ENCODE data around the gene RAB14.
"Not testable (repeated sequence)": the region's sequence is repeated elsewhere in the genome, so short reads cannot be mapped to it uniquely, and the experiment has no call there.

RAB14 gene

GRCh38 chr9:121141706-121142105, 60.0 kb downstream of the RAB14 start:
- Histone ChIP-seq H3K9me3 (ENCODE audit: control insufficient read depth, low read depth, low read length) (no peaks in the 10 kb centered on the region), H3K27ac (ENCODE audit: low read length) (no peak overlapping the region), H3K4me3 (ENCODE audit: low read length) (no peak overlapping the region), H3K27me3 (ENCODE audit: control insufficient read depth, insufficient read depth, low read length) (no peaks in the 10 kb centered on the region), H3K36me3 (ENCODE audit: control insufficient read depth, low read depth, low read length) (peaks cover 29% of the 10 kb centered on the region), H3K4me1 (ENCODE audit: control insufficient read depth, low read depth, low read length) (peaks cover 6% of the 10 kb centered on the region), H3K9ac (ENCODE audit: low read length) (no peak overlapping the region)

GRCh38 chr9:121141306-121141705, 60.4 kb downstream of the RAB14 start:
- no peak overlapping the region for H3K9ac ChIP-seq (ENCODE audit: low read length)
- no peaks in the 10 kb centered on the region for H3K9me3 ChIP-seq (ENCODE audit: control insufficient read depth, low read depth, low read length)
- no peak overlapping the region for H3K4me3 ChIP-seq (ENCODE audit: low read length)
- peaks cover 26% of the 10 kb centered on the region for H3K36me3 ChIP-seq (ENCODE audit: control insufficient read depth, low read depth, low read length)
- no peaks in the 10 kb centered on the region for H3K27me3 ChIP-seq (ENCODE audit: control insufficient read depth, insufficient read depth, low read length)
- H3K4me1 ChIP-seq (ENCODE audit: control insufficient read depth, low read depth, low read length) = peaks cover 6% of the 10 kb centered on the region
- H3K27ac ChIP-seq (ENCODE audit: low read length) = no peak overlapping the region

GRCh38 chr9:121140162-121140561, 61.5 kb downstream of the RAB14 start:
- Histone ChIP-seq H3K9me3 (ENCODE audit: control insufficient read depth, low read depth, low read length) (no peaks in the 10 kb centered on the region), H3K36me3 (ENCODE audit: control insufficient read depth, low read depth, low read length) (peaks cover 26% of the 10 kb centered on the region), H3K27me3 (ENCODE audit: control insufficient read depth, insufficient read depth, low read length) (no peaks in the 10 kb centered on the region), H3K27ac (ENCODE audit: low read length) (no peak overlapping the region), H3K4me1 (ENCODE audit: control insufficient read depth, low read depth, low read length) (peaks cover 15% of the 10 kb centered on the region), H3K4me3 (ENCODE audit: low read length) (no peak overlapping the region), H3K9ac (ENCODE audit: low read length) (no peak overlapping the region)

- no peaks in the 10 kb centered on the region for H3K27me3 ChIP-seq (ENCODE audit: control insufficient read depth, insufficient read depth, low read length)
- no peak overlapping the region for H3K27ac ChIP-seq (ENCODE audit: low read length)
- no peaks in the 10 kb centered on the region for H3K9me3 ChIP-seq (ENCODE audit: control insufficient read depth, low read depth, low read length)
- H3K4me1 ChIP-seq (ENCODE audit: control insufficient read depth, low read depth, low read length) = peaks cover 16% of the 10 kb centered on the region
- no peak overlapping the region for H3K9ac ChIP-seq (ENCODE audit: low read length)
- no peak overlapping the region for H3K4me3 ChIP-seq (ENCODE audit: low read length)
- H3K36me3 ChIP-seq (ENCODE audit: control insufficient read depth, low read depth, low read length) = peaks cover 23% of the 10 kb centered on the region
Measured at GRCh38 chr9:121138973-121139372, 62.7 kb downstream of the RAB14 start.

- Histone ChIP-seq H3K36me3 (ENCODE audit: control insufficient read depth, low read depth, low read length) (peaks cover 22% of the 10 kb centered on the region), H3K27ac (ENCODE audit: low read length) (no peak overlapping the region), H3K9me3 (ENCODE audit: control insufficient read depth, low read depth, low read length) (no peaks in the 10 kb centered on the region)
Measured at GRCh38 chr9:121138561-121138960, 63.1 kb downstream of the RAB14 start.

GRCh38 chr9:121135642-121136041, 66.0 kb downstream of the RAB14 start:
- no peak overlapping the region for H3K9ac ChIP-seq (ENCODE audit: low read length)
- no peaks in the 10 kb centered on the region for H3K9me3 ChIP-seq (ENCODE audit: control insufficient read depth, low read depth, low read length)
- no peaks in the 10 kb centered on the region for H3K27me3 ChIP-seq (ENCODE audit: control insufficient read depth, insufficient read depth, low read length)
- no peak overlapping the region for H3K4me3 ChIP-seq (ENCODE audit: low read length)
- no peak overlapping the region for H3K27ac ChIP-seq (ENCODE audit: low read length)
- peaks cover 10% of the 10 kb centered on the region for H3K4me1 ChIP-seq (ENCODE audit: control insufficient read depth, low read depth, low read length)
- H3K36me3 ChIP-seq (ENCODE audit: control insufficient read depth, low read depth, low read length) = peaks cover 6% of the 10 kb centered on the region

More at GRCh38 chr9:121138561-121138960, 63.1 kb downstream of the RAB14 start:
- H3K4me1 ChIP-seq (ENCODE audit: control insufficient read depth, low read depth, low read length) = peaks cover 16% of the 10 kb centered on the region
- H3K27me3 ChIP-seq (ENCODE audit: control insufficient read depth, insufficient read depth, low read length) = no peaks in the 10 kb centered on the region
- no peak overlapping the region for H3K4me3 ChIP-seq (ENCODE audit: low read length)
- H3K9ac ChIP-seq (ENCODE audit: low read length) = no peak overlapping the region

GRCh38 chr9:121133104-121133816, 68.4 kb downstream of the RAB14 start:
- Histone ChIP-seq H3K9ac (ENCODE audit: low read length) (no peak overlapping the region), H3K4me1 (ENCODE audit: control insufficient read depth, low read depth, low read length) (peaks cover 10% of the 10 kb centered on the region), H3K4me3 (ENCODE audit: low read length) (no peak overlapping the region), H3K27me3 (ENCODE audit: control insufficient read depth, insufficient read depth, low read length) (no peaks in the 10 kb centered on the region), H3K27ac (ENCODE audit: low read length) (no peak overlapping the region), H3K9me3 (ENCODE audit: control insufficient read depth, low read depth, low read length) (no peaks in the 10 kb centered on the region), H3K36me3 (ENCODE audit: control insufficient read depth, low read depth, low read length) (no peaks in the 10 kb centered on the region)

- H3K9ac ChIP-seq (ENCODE audit: low read length); H3K36me3 ChIP-seq (ENCODE audit: control insufficient read depth, low read depth, low read length); H3K4me3 ChIP-seq (ENCODE audit: low read length); H3K27me3 ChIP-seq (ENCODE audit: control insufficient read depth, insufficient read depth, low read length); H3K9me3 ChIP-seq (ENCODE audit: control insufficient read depth, low read depth, low read length); H3K4me1 ChIP-seq (ENCODE audit: control insufficient read depth, low read depth, low read length); H3K27ac ChIP-seq (ENCODE audit: low read length): not testable (repeated sequence)
Measured at GRCh38 chr9:121129384-121129783, 72.3 kb downstream of the RAB14 start.

Data from iPS-18a (cell line).